LNCAP (cell line): Measurements from ENCODE around the gene GET3.

Source experiments
- TF ChIP-seq, protein P1 (sequence below): fragments of 450-650 bp; IDR thresholded peaks from 2 replicates; pipeline ENCODE4 v1.5.1; 2017; ENCODE audit warnings: mild to moderate bottlenecking

GET3 gene

DNA sequence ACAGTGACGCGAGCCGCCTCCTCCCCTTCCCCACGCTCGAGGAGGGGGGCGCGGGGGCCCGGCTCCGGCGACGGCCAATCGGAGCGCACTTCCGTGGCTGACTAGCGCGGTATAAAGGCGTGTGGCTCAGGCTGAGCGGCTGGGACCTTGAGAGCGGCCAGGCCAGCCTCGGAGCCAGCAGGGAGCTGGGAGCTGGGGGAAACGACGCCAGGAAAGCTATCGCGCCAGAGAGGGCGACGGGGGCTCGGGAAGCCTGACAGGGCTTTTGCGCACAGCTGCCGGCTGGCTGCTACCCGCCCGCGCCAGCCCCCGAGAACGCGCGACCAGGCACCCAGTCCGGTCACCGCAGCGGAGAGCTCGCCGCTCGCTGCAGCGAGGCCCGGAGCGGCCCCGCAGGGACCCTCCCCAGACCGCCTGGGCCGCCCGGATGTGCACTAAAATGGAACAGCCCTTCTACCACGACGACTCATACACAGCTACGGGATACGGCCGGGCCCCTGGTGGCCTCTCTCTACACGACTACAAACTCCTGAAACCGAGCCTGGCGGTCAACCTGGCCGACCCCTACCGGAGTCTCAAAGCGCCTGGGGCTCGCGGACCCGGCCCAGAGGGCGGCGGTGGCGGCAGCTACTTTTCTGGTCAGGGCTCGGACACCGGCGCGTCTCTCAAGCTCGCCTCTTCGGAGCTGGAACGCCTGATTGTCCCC is 54.2 kb downstream of the GET3 start, which contains the start of gene JUNB:
JUNB (plus strand) TSS at position 142 of the 706 bp plus-strand sequence; CDS start at position 428, 286 bp downstream.
- TF ChIP-seq, protein P1, sequence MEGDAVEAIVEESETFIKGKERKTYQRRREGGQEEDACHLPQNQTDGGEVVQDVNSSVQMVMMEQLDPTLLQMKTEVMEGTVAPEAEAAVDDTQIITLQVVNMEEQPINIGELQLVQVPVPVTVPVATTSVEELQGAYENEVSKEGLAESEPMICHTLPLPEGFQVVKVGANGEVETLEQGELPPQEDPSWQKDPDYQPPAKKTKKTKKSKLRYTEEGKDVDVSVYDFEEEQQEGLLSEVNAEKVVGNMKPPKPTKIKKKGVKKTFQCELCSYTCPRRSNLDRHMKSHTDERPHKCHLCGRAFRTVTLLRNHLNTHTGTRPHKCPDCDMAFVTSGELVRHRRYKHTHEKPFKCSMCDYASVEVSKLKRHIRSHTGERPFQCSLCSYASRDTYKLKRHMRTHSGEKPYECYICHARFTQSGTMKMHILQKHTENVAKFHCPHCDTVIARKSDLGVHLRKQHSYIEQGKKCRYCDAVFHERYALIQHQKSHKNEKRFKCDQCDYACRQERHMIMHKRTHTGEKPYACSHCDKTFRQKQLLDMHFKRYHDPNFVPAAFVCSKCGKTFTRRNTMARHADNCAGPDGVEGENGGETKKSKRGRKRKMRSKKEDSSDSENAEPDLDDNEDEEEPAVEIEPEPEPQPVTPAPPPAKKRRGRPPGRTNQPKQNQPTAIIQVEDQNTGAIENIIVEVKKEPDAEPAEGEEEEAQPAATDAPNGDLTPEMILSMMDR: no peak

DNA sequence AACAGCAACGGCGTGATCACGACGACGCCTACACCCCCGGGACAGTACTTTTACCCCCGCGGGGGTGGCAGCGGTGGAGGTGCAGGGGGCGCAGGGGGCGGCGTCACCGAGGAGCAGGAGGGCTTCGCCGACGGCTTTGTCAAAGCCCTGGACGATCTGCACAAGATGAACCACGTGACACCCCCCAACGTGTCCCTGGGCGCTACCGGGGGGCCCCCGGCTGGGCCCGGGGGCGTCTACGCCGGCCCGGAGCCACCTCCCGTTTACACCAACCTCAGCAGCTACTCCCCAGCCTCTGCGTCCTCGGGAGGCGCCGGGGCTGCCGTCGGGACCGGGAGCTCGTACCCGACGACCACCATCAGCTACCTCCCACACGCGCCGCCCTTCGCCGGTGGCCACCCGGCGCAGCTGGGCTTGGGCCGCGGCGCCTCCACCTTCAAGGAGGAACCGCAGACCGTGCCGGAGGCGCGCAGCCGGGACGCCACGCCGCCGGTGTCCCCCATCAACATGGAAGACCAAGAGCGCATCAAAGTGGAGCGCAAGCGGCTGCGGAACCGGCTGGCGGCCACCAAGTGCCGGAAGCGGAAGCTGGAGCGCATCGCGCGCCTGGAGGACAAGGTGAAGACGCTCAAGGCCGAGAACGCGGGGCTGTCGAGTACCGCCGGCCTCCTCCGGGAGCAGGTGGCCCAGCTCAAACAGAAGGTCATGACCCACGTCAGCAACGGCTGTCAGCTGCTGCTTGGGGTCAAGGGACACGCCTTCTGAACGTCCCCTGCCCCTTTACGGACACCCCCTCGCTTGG is 55.0 kb downstream of the GET3 start:
- TF ChIP-seq, protein P1: no peak

DNA sequence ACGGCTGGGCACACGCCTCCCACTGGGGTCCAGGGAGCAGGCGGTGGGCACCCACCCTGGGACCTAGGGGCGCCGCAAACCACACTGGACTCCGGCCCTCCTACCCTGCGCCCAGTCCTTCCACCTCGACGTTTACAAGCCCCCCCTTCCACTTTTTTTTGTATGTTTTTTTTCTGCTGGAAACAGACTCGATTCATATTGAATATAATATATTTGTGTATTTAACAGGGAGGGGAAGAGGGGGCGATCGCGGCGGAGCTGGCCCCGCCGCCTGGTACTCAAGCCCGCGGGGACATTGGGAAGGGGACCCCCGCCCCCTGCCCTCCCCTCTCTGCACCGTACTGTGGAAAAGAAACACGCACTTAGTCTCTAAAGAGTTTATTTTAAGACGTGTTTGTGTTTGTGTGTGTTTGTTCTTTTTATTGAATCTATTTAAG is 55.6 kb downstream of the GET3 start:
- TF ChIP-seq, protein P1: no peak

DNA sequence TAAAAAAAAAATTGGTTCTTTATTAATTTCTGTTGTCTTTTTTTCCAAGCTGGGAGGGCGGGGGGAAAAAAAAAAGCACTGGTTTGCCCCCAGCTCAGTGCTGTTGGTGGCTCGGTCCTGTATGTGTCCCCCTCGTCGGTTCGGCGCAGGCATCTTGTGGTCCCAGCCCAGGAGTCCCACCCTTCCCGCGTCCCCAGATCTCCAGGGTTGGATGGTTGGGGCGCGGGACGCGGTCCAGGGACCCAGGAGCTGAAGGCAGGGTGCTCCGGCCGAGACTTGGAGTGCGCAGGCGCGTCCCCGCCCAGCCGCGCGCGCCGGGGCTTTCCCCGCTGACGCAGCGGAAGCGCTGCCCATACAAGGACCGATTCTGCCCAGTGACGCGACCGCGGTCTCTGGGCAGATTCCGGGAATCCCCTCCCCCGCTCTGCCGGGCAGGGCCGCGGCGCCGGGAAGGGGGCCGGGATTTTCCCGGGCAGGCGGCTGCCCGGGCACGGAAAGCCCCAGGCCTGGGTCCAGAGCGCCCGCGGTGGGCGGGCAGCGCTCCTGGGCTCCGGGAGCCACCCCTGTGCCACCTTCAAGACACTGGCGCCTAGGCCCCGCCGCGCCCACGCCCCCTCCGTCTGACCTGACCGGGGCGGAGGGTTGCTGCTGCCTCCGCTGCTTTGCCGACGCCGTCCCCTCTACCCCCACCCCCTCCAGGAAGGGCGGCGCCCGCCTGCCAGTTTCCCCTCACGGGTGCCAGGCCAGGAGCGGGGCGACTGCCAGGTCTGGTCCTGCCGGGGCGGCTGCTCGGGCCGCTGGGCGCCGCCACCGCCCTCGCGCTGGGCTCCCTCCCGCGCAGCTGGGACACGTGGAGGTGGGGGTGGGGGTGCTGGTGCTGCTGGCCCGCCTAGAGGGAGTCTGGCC is 56.2 kb downstream of the GET3 start:
- TF ChIP-seq, protein P1: no peak

DNA sequence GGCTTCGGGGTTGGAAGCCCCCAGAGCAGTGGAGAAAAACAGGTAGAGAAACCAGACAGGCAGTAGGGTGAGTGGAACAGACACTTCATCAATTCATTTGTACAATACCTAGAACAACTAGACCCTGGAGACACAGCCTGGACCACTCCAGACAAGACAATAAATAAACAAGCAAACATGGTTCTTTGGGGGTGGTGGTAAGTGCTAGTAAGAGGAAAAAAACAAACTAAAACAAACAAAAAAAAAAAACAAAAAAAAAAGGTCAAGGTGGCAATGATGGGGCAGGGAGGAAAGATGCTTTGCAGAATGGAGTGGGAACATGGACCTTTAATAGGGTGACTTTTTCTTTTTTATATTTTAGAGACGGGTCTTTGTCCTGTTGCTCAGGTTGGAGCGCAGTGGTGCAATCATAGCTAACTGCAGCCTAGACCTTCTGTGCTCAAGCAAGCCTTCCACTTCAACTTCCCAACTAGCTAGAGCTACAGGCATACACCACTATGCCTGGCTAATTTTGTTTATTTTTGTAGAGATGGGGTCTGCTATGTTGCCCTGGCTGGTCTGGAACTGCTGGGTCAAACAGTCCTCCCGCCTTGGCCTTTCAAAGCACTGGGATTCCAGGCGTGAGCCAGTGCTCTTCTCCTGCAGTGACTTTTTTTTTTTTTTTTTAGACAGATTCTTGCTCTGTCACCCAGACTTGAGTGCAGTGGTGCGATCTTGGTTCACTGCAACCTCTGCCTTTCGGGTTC is 57.1 kb downstream of the GET3 start:
- TF ChIP-seq, protein P1: no peak

DNA sequence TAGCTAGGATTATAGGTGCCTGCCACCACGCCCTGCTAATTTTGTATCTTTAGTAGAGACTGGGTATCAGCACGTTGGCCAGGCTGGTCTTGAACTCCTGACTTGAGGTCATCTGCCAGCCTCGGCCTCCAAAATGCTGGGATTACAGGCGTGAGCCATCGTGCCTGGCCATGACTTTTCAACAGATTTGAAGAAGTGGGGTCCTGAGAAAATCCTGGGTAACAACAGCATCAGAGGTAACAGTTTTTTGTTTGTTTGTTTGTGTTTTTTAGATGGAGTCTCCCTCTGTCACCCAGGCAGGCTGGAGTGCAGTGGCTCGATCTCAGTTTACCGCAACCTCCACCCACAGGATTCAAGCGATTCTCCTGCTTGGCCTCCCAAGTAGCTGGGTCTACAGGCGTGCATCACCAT is 57.7 kb downstream of the GET3 start:
- TF ChIP-seq, protein P1: no peak
